HepG2 (cell line): Measurements from ENCODE around the gene ORC4. TPM values are rescaled to one million over a fixed set of nuclear protein-coding genes. Genes with fewer than 3 reads are reported as not detected.

Experiments
- ATAC-seq: fragments of 200-7000 bp; cut with Tn5 transposase; 3 replicates; pipeline ENCODE4 v1.9.1; 2020; ENCODE audit warnings: mild to moderate bottlenecking, moderate library complexity
- BruUV-seq: library from RNA; stranded (reverse); fragments of 400-500 nt; replicated peaks from 2 replicates; lab custom pipeline; 2021; lab: Mats Ljungman, UMichigan
- CTCF ChIA-PET: fragments of 300-600 bp; formaldehyde crosslinking; extraction: SDS; loops from one replicate; lab custom pipeline; 2021; ENCODE audit warnings: low total read pairs, inconsistent platforms, low intra/inter-chr PET ratio; lab: Yijun Ruan, JAX
- POLR2A ChIA-PET: fragments of 350-600 bp; sonication (Branson Sonifier 250); formaldehyde crosslinking; loops from one replicate; lab custom pipeline; 2020; ENCODE audit warnings: antibody characterized with exemption, inconsistent platforms; lab: Yijun Ruan, JAX
- DNase-seq: peaks from one replicate; pipeline ENCODE4 v3.0.0-alpha.2; 2015; ENCODE audit warnings: low spot score
- FAIRE-seq: peaks from 3 replicates; lab custom pipeline; 2011; peaks lifted over from hg19 to GRCh38; lab: Jason Lieb, UNC
- H2AFZ ChIP-seq: one replicate; pipeline ENCODE4 v1.6.1; 2011; ENCODE audit warnings: low read length, inconsistent platforms
- H3K27ac ChIP-seq: fragments of 300-600 bp; 3 replicates; pipeline ENCODE4 v1.8.0; 2011; ENCODE audit warnings: mixed run types, mild to moderate bottlenecking, mixed read lengths, low read length, inconsistent platforms; ENCODE audit not compliant: insufficient read depth; ENCODE audit errors: extremely low read length
- H3K27me3 ChIP-seq, 2 experiments: fragments of 200-600 bp in 1 of 2; 2 replicates in 1 of 2; 3 replicates in 1 of 2; pipeline versions ENCODE4 v1.6.0 to v1.8.0; 2011; ENCODE audit warnings: low read length in 2 of 2, mild to moderate bottlenecking in 2 of 2, moderate library complexity in 2 of 2, inconsistent platforms in 1 of 2; ENCODE audit not compliant: insufficient read depth in 2 of 2, control insufficient read depth in 1 of 2
- H3K36me3 ChIP-seq, 2 experiments: fragments of 200-600 bp in 1 of 2; replicated peaks in 1 of 2; 2 replicates in 1 of 2; 3 replicates in 1 of 2; pipeline versions ENCODE4 v1.5.1 to v1.8.0; 2011; ENCODE audit warnings: low read length in 2 of 2, inconsistent platforms in 1 of 2; ENCODE audit not compliant: insufficient read depth in 2 of 2, control insufficient read depth in 1 of 2
- H3K4me1 ChIP-seq: 2 replicates; pipeline ENCODE4 v1.5.1; 2012; ENCODE audit warnings: low read length, inconsistent platforms; ENCODE audit not compliant: insufficient read depth
- H3K4me2 ChIP-seq: 2 replicates; pipeline ENCODE4 v1.6.0; 2011; ENCODE audit warnings: low read depth, low read length, inconsistent platforms
- H3K4me3 ChIP-seq, 3 experiments: fragments of 200-600 bp in 1 of 3; sonication (generic), shearing (Covaris generic) in 1 of 3; replicated peaks in 1 of 3; 2 replicates each; pipeline ENCODE4 v1.5.1; 2011 to 2016; ENCODE audit warnings: low read length in 3 of 3, inconsistent platforms in 2 of 3, low read depth in 2 of 3, mild to moderate bottlenecking in 2 of 3, control low read depth in 1 of 3, mixed read lengths in 1 of 3; ENCODE audit not compliant: insufficient read depth in 1 of 3
- H3K79me2 ChIP-seq: one replicate; pipeline ENCODE4 v1.6.1; 2011; ENCODE audit warnings: low read length, inconsistent platforms; ENCODE audit not compliant: insufficient read depth
- H3K9ac ChIP-seq: 2 replicates; pipeline ENCODE4 v1.6.0; 2011; ENCODE audit warnings: mild to moderate bottlenecking, low read depth, low read length, inconsistent platforms; ENCODE audit not compliant: insufficient read depth
- H3K9me3 ChIP-seq: 2 replicates; pipeline ENCODE4 v1.5.1; 2012; ENCODE audit warnings: mild to moderate bottlenecking, low read length
- H4K20me1 ChIP-seq: 2 replicates; pipeline ENCODE4 v1.6.0; 2011; ENCODE audit warnings: inconsistent platforms, mild to moderate bottlenecking, low read length, moderate library complexity; ENCODE audit not compliant: insufficient read depth
- DPF2 ChIP-seq: sonication (generic); formaldehyde crosslinking; IDR thresholded peaks from 2 replicates; pipeline ENCODE4 v1.4.0; 2020; ENCODE audit warnings: mild to moderate bottlenecking, low read depth, missing genetic modification reagents, borderline replicate concordance
- GTF2F1 ChIP-seq: fragments of 150-350 bp; IDR thresholded peaks from 2 replicates; pipeline ENCODE4 v1.6.1; 2014; ENCODE audit warnings: low read length
- MAFF ChIP-seq: IDR thresholded peaks from 2 replicates; pipeline ENCODE4 v1.6.1; 2011; ENCODE audit warnings: low read depth, low read length, improper control_type of control experiment
- PAX8 ChIP-seq: sonication (generic); formaldehyde crosslinking; IDR thresholded peaks from 2 replicates; pipeline ENCODE4 v1.8.0; 2022; ENCODE audit warnings: mild to moderate bottlenecking, missing genetic modification reagents, borderline replicate concordance
- PRDM15 ChIP-seq: sonication (generic); formaldehyde crosslinking; IDR thresholded peaks from 2 replicates; pipeline ENCODE4 v1.4.0; 2020; ENCODE audit warnings: missing genetic modification reagents
- REPIN1 ChIP-seq: sonication (generic); formaldehyde crosslinking; IDR thresholded peaks from 2 replicates; pipeline ENCODE4 v1.8.0; 2022; ENCODE audit warnings: missing genetic modification reagents, low read depth, mild to moderate bottlenecking, borderline replicate concordance
- ZNF101 ChIP-seq: sonication (generic); formaldehyde crosslinking; IDR thresholded peaks from 2 replicates; pipeline ENCODE4 v1.4.0; 2020; ENCODE audit warnings: mild to moderate bottlenecking, low read depth, missing genetic modification reagents, borderline replicate concordance
- ZNF431 ChIP-seq: sonication (generic); formaldehyde crosslinking; IDR thresholded peaks from 2 replicates; pipeline ENCODE4 v1.9.0; 2022; ENCODE audit warnings: missing genetic modification reagents, low read depth, mild to moderate bottlenecking, borderline replicate concordance
- ZNF639 ChIP-seq: conservative IDR thresholded peaks from 2 replicates; pipeline ENCODE4 v1.6.1; 2018; ENCODE audit warnings: missing genetic modification reagents
- ZNF781 ChIP-seq: sonication (generic); formaldehyde crosslinking; IDR thresholded peaks from 2 replicates; pipeline ENCODE4 v1.5.1; 2020; ENCODE audit warnings: borderline replicate concordance, mild to moderate bottlenecking, missing genetic modification reagents; ENCODE audit errors: not compliant biosample characterization
- ZNF83 ChIP-seq: sonication (generic); formaldehyde crosslinking; IDR thresholded peaks from 2 replicates; pipeline ENCODE4 v1.4.0; 2020; ENCODE audit warnings: missing genetic modification reagents, mild to moderate bottlenecking, borderline replicate concordance
- ZNF850 ChIP-seq: sonication (generic); formaldehyde crosslinking; conservative IDR thresholded peaks from 2 replicates; pipeline ENCODE4 v1.9.0; 2021; ENCODE audit warnings: mild to moderate bottlenecking, missing genetic modification reagents
- in situ Hi-C: cut with HindIII; loops from 2 replicates; pipeline ENCODE4 v1.10.0; 2017; ENCODE audit warnings: low pct_unique_long_range_greater_than_20kb; ENCODE audit not compliant: extremely low pct_ligation_motif_present
- intact Hi-C: fragments of 100-400 bp; cut with micrococcal nuclease; formaldehyde crosslinking; loops from one replicate; pipeline ENCODE4 v1.10.0; 2022; ENCODE audit not compliant: unreplicated experiment
- polyA plus RNA-seq, 8 experiments: library from polyadenylated mRNA; depleted of rRNA in 3 of 8; stranded (reverse) in 7 of 8; unstranded in 1 of 8; fragments of >200 nt; fragmentation: Illumina TruSeq in 4 of 8; extraction: Trizol in 4 of 8; gene quantifications; 2 replicates each; pipeline versions ENCODE4 v1.2.1 to v1.2.3, GENCODE V29; 2011 to 2016; ENCODE audit warnings: low read depth in 4 of 8, missing spikeins in 1 of 8, mixed read lengths in 1 of 8; ENCODE audit not compliant: insufficient read depth in 1 of 8
- total RNA-seq, 5 experiments: library from RNA; depleted of rRNA; stranded (reverse); fragments of >200 nt; fragmentation: Illumina TruSeq; extraction: Trizol; gene quantifications; 2 replicates each; pipeline ENCODE4 v1.2.3, GENCODE V29; 2016; ENCODE audit warnings: low read depth in 1 of 5
- TF ChIP-seq, protein P1 (sequence below): sonication (generic); formaldehyde crosslinking; conservative IDR thresholded peaks from 2 replicates; pipeline ENCODE4 v1.4.0; 2020; ENCODE audit warnings: missing genetic modification reagents
- TF ChIP-seq, protein P2 (sequence below): sonication (generic); formaldehyde crosslinking; IDR thresholded peaks from 2 replicates; pipeline ENCODE4 v1.5.1; 2020; ENCODE audit warnings: mild to moderate bottlenecking, moderate library complexity, missing genetic modification reagents

The ORC4 gene
- total and polyA plus RNA-seq, 2 of the 13 experiments (the other 11 are each of a cell fraction or from before 2014, with no cell fraction given), result 28.6 to 84.8 TPM

DNA sequence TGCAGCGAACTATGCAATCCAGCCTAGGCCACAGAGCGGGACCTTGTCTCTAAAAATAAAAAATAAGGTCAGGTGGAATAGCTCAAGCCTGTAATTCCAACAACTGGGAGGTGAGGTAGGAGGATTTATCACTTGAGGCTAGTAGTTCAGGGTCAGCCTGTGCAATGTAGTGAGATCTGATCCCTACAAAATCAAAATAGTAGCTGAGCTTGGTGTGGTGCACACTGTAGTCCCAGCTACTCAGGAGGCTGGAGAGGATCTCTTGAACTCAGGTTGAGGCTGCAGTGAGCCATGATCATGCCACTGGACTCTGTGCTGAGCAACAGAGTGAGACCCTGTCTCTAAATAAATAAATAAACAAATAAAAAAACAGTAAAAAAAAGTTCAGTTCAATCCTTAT is 6.0 kb upstream of the ORC4 start (continued):
- TF ChIP-seq PRDM15 (CRISPR knock-in tag) (no peak), PAX8 (CRISPR knock-in tag) (no peak), ZNF83 (CRISPR knock-in tag) (no peak)
- TF ChIP-seq, protein P1, sequence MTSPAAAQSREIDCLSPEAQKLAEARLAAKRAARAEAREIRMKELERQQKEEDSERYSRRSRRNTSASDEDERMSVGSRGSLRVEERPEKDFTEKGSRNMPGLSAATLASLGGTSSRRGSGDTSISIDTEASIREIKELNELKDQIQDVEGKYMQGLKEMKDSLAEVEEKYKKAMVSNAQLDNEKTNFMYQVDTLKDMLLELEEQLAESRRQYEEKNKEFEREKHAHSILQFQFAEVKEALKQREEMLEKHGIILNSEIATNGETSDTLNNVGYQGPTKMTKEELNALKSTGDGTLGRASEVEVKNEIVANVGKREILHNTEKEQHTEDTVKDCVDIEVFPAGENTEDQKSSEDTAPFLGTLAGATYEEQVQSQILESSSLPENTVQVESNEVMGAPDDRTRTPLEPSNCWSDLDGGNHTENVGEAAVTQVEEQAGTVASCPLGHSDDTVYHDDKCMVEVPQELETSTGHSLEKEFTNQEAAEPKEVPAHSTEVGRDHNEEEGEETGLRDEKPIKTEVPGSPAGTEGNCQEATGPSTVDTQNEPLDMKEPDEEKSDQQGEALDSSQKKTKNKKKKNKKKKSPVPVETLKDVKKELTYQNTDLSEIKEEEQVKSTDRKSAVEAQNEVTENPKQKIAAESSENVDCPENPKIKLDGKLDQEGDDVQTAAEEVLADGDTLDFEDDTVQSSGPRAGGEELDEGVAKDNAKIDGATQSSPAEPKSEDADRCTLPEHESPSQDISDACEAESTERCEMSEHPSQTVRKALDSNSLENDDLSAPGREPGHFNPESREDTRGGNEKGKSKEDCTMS (CRISPR knock-in tag), result no peak

GRCh38 chr2:148023861-148024260 is 3.3 kb upstream of the ORC4 start:
- POLR2A ChIA-PET, result no interaction called here
- FAIRE-seq, result no peak
- Histone ChIP-seq H3K27me3 (peaks cover 0 to 6% of the 10 kb centered on the region in 2 experiments; a peak in 1 of 5 replicates), H3K9ac (no peak overlapping the region), H2AFZ (no peak overlapping the region), H4K20me1 (peaks cover 12% of the 10 kb centered on the region), H3K4me3 (no peak overlapping the region; a peak in 1 of 6 replicates), H3K36me3 (no peaks in the 10 kb centered on the region), H3K4me1 (peaks cover 38% of the 10 kb centered on the region), H3K79me2 (peaks cover 70% of the 10 kb centered on the region), H3K27ac (no peak overlapping the region), H3K9me3 (no peaks in the 10 kb centered on the region), H3K4me2 (peak overlapping the region; percentile 72)
- no peak for ATAC-seq
- in situ Hi-C loops (no loop called here), intact Hi-C loops (loop anchor here (5.0 kb wide), 1 partner anchor 1563 kb away; the partner anchor contains the start of gene MMADHC)
- no peak for DNase-seq
- CTCF ChIA-PET, result no interaction called here
- no TSS peak for BruUV-seq
- no peak for TF ChIP-seq MAFF
- no peak for TF ChIP-seq GTF2F1
- no peak for TF ChIP-seq ZNF431 (CRISPR knock-in tag)
- TF ChIP-seq REPIN1 (CRISPR knock-in tag), result no peak
- TF ChIP-seq ZNF639 (CRISPR knock-in tag), result no peak
- TF ChIP-seq ZNF101 (CRISPR knock-in tag), result no peak
- no peak for TF ChIP-seq ZNF850 (CRISPR knock-in tag)
- TF ChIP-seq, protein P2, sequence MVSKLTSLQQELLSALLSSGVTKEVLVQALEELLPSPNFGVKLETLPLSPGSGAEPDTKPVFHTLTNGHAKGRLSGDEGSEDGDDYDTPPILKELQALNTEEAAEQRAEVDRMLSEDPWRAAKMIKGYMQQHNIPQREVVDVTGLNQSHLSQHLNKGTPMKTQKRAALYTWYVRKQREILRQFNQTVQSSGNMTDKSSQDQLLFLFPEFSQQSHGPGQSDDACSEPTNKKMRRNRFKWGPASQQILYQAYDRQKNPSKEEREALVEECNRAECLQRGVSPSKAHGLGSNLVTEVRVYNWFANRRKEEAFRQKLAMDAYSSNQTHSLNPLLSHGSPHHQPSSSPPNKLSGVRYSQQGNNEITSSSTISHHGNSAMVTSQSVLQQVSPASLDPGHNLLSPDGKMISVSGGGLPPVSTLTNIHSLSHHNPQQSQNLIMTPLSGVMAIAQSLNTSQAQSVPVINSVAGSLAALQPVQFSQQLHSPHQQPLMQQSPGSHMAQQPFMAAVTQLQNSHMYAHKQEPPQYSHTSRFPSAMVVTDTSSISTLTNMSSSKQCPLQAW (CRISPR knock-in tag), result no peak
- no peak for TF ChIP-seq DPF2 (CRISPR knock-in tag)
- TF ChIP-seq ZNF781 (CRISPR knock-in tag), result no peak
